Transverse colon (tissue), 4 donors: ENCODE results near the gene GTPBP4.

Experiments
- CTCF ChIP-seq, 5 experiments: fragments of 200-600 bp in 3 of 5; fragments of 450-650 bp in 2 of 5; sonication (generic) in 3 of 5; IDR thresholded peaks; 1 replicate in 2 of 5; 2 replicates in 3 of 5; pipeline ENCODE4 v1.5.1; 2016 to 2017; ENCODE audit warnings: antibody characterized with exemption in 5 of 5, inconsistent platforms in 3 of 5, mild to moderate bottlenecking in 2 of 5, moderate library complexity in 1 of 5
- POLR2A ChIP-seq: fragments of 450-650 bp; IDR thresholded peaks from one replicate; pipeline ENCODE4 v1.6.1; 2016; ENCODE audit warnings: antibody characterized with exemption, mild to moderate bottlenecking, moderate library complexity
- POLR2AphosphoS5 ChIP-seq, 3 donors: sonication (generic); formaldehyde crosslinking; IDR thresholded peaks; one replicate each; pipeline ENCODE4 v1.6.1; 2016; ENCODE audit warnings: antibody characterized with exemption in 3 of 3

GRCh38 chr10:1033601-1034000 is 45.4 kb downstream of the GTPBP4 start:
- no peak for TF ChIP-seq CTCF (IDR thresholded peaks at IDR 0.05)
- no peak for TF ChIP-seq POLR2A
- no peak for TF ChIP-seq POLR2AphosphoS5 (IDR thresholded peaks at IDR 0.05)
